HEK293 (cell line): ENCODE measurements around the gene KRTAP22-1.

Source experiments
- ATF2 ChIP-seq: fragments of 450-650 bp; formaldehyde crosslinking; IDR thresholded peaks from 2 replicates; pipeline ENCODE4 v1.5.1; 2016; ENCODE audit warnings: missing biosample characterization, missing genetic modification characterization, low read depth
- CTCF ChIP-seq: fragments of 450-650 bp; formaldehyde crosslinking; IDR thresholded peaks from 2 replicates; pipeline ENCODE4 v1.5.1; 2016; ENCODE audit warnings: missing biosample characterization, missing genetic modification characterization
- TCF7L2 ChIP-seq: IDR thresholded peaks from 2 replicates; pipeline ENCODE4 v1.6.1; 2011; ENCODE audit warnings: low read depth, mild to moderate bottlenecking, inconsistent platforms, low read length, moderate library complexity, borderline replicate concordance
- YY1 ChIP-seq: fragments of 450-650 bp; formaldehyde crosslinking; IDR thresholded peaks from 2 replicates; pipeline ENCODE4 v1.5.1; 2018; ENCODE audit warnings: missing biosample characterization, missing genetic modification characterization
- ZFP37 ChIP-seq: fragments of 450-650 bp; formaldehyde crosslinking; IDR thresholded peaks from 2 replicates; pipeline ENCODE4 v1.5.1; 2016; ENCODE audit warnings: missing biosample characterization, missing genetic modification characterization
- ZNF624 ChIP-seq: fragments of 450-650 bp; formaldehyde crosslinking; IDR thresholded peaks from 2 replicates; pipeline ENCODE4 v1.5.1; 2017; ENCODE audit warnings: missing biosample characterization, missing genetic modification characterization
- ZNF776 ChIP-seq: fragments of 450-650 bp; formaldehyde crosslinking; IDR thresholded peaks from 2 replicates; pipeline ENCODE4 v1.5.0; 2017; ENCODE audit warnings: missing biosample characterization, missing genetic modification characterization, borderline replicate concordance

GRCh38 chr21:30561957-30562356 is 38.9 kb upstream of the KRTAP22-1 start:
- TF ChIP-seq TCF7L2 (no peak), ATF2 (no peak), ZFP37 (tag by site-specific recombination) (no peak), ZNF776 (tag by site-specific recombination) (no peak), ZNF624 (tag by site-specific recombination) (no peak), CTCF (tag by site-specific recombination) (no peak), YY1 (tag by site-specific recombination) (no peak)
